Measurements from ENCODE around the gene MKNK1. TPM values are rescaled to one million over a fixed set of nuclear protein-coding genes. Genes with fewer than 3 reads are reported as not detected.
"Not testable (repeated sequence)": the region's sequence is repeated elsewhere in the genome, so short reads cannot be mapped to it uniquely, and the experiment has no call there.

The MKNK1 gene
- total RNA-seq (10 to 100 TPM; 32.2 to 50.6 (median 36.8) TPM), polyA plus RNA-seq (10 to 100 TPM; 22.4 to 43.1 TPM)
- long read RNA-seq, donor 1, partial matches to known transcripts = 4 of 16 reads
- long read RNA-seq, donor 1, other reads (novel, unspliced or antisense) = 12 of 16 reads
- long read RNA-seq, donor 2, partial matches to known transcripts = 5 of 20 reads
- long read RNA-seq, donor 2, other reads (novel, unspliced or antisense) = 14 of 20 reads
- long read RNA-seq, donor 3, partial matches to known transcripts = 9 of 57 reads
- long read RNA-seq, donor 3, other reads (novel, unspliced or antisense) = 43 of 57 reads

DNA sequence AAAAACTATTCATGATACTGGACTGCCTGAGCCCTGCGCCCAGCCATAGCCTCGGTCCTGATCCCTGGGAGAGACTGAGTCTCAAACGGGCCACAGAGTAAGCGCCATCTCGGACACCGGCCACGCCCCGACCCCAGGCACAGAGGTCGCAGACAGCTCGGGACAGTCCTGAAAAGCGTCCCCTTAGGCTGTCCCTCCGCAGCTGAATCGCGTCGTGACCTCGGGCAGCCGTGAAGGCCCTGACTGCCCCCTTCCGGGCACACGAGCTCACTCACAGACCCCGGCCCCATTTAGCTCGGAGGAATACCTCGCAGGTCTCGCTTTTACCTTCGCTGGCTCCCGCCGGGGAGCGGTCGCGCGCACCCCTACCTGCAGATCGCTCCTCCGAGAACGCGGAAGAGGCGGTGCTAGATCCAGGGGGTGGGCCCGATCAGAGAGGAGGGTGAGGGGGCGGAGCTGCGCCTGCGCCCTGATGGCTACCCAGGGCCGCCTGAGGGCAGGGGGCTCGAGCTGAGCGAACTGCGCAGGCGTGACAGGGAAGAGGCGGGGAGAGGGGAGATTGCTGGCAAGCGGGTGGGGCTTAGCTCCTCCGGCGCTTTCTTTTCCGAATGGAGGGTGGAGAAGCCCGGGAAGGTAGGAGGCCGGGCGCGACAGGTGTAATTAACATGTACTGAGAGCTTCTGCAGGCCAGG lies at the start of gene MKNK1:
Gene MKNK1, minus strand, starts transcription at position 411 of the 692 bp plus-strand sequence. CDS start 20,941 bp downstream, outside the sequence.
- no peaks in the 10 kb centered on the region for H3K27me3 ChIP-seq
- H3K4me3 ChIP-seq = peak within 1 kb of the TSS; percentile 79 to 97 (median 84)
- intact Hi-C loops (cut with DNase I) = no loop called here
- H3K27ac ChIP-seq = peak within 1 kb of the TSS in 9 of 10 donors; percentile 74 to 94 (median 82)
- H3K4me1 ChIP-seq = peaks cover 7 to 82% (median 68%) of the 10 kb centered on the region in 9 donors
- TF ChIP-seq, protein P1, sequence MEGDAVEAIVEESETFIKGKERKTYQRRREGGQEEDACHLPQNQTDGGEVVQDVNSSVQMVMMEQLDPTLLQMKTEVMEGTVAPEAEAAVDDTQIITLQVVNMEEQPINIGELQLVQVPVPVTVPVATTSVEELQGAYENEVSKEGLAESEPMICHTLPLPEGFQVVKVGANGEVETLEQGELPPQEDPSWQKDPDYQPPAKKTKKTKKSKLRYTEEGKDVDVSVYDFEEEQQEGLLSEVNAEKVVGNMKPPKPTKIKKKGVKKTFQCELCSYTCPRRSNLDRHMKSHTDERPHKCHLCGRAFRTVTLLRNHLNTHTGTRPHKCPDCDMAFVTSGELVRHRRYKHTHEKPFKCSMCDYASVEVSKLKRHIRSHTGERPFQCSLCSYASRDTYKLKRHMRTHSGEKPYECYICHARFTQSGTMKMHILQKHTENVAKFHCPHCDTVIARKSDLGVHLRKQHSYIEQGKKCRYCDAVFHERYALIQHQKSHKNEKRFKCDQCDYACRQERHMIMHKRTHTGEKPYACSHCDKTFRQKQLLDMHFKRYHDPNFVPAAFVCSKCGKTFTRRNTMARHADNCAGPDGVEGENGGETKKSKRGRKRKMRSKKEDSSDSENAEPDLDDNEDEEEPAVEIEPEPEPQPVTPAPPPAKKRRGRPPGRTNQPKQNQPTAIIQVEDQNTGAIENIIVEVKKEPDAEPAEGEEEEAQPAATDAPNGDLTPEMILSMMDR (IDR thresholded peaks at IDR 0.05) = peak in 4 of 9 donors; percentile 32 to 45 (median 38)
- no peaks in the 10 kb centered on the region for H3K9me3 ChIP-seq
- ATAC-seq (peak; percentile 97 to 99 (median 97)), DNase-seq (peak; percentile 97 to 99)
- peaks cover 0 to 13% (median 10%) of the 10 kb centered on the region in 9 donors for H3K36me3 ChIP-seq
- WGBS, 2 donors = 0 to 1% methylated on average over 53 of the region's 53 CpGs

DNA sequence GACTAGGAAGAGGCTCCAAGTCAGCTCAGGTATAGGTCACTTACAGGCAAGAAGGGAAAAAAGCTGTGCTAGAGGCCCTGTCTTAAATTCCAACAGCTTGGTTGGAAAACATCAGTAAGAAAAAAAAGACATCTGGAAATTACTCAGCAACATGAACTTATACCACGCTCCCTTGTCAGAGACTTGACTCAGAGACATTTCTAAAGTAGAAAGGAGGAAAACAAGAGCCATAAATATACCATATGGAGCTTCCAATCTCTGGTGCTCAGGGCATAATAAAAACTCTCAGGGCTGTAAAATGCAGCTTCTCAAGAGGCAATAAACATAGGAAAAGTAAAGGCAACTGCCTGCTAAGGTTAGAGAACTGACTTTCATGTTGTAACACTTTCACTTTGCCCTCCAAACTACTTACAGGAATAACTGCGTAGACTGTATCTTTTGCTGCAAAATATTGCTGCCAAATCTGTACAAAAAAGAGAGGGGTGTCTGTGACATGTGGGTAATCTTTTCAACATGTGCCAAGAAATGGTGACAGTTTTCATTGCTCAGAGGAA lies 49.4 kb upstream of the MKNK1 start:
- Histone ChIP-seq H3K9me3 (peaks cover 0 to 19% (median 8%) of the 10 kb centered on the region in 11 donors), H3K27ac (peak overlapping the region in 6 of 10 donors; percentile 28 to 55 (median 42)), H3K4me3 (no peak overlapping the region), H3K4me1 (peaks cover 0 to 28% (median 3%) of the 10 kb centered on the region in 9 donors), H3K27me3 (no peaks in the 10 kb centered on the region), H3K36me3 (peaks cover 0 to 94% (median 45%) of the 10 kb centered on the region in 9 donors)
- TF ChIP-seq, protein P1 (IDR thresholded peaks at IDR 0.05) = no peak
- intact Hi-C loops (cut with DNase I) = no loop called here
- ATAC-seq (no peak), DNase-seq (no peak)
- WGBS, 2 donors = 72 to 77% methylated on average over 2 of the region's 2 CpGs

DNA sequence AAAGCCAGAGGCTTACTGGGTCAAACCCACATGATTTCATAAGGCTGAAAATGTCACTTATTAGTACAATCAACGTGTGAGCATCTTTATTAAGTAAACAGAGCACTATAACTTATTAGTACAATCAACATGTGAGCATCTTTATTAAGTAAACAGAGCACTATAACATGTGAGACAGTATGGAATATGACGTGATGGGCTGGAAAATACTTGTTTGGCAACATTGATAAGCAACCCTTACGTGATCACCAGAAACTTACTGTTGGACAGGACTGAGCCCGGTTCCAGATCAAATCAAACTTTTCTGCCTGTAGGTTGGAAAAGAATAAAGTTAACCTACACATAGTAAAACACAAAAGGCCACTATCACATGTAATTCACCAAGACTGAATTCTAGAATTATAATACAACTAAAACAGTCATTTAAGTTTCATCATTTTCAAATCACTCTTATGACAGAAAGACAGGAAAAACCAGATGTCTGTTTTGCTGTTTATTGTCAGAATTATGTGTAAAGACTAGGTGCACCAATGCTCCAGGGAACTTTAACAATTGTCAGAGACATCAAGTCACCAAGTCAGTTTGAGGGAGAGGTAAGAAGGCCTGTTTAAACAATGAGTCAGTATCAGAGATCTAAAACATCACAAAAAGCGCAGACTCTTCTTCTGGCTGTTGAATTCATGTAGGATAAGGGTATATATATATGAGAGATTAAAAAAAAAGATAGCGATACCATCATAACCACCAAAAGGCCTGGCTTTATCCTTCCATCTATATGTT lies 48.4 kb upstream of the MKNK1 start:
- WGBS, 2 donors = 72 to 77% methylated on average over 6 of the region's 6 CpGs
- peaks cover 0 to 22% (median 8%) of the 10 kb centered on the region in 11 donors for H3K9me3 ChIP-seq
- peaks cover 0 to 94% (median 46%) of the 10 kb centered on the region in 9 donors for H3K36me3 ChIP-seq
- H3K27ac ChIP-seq = peak overlapping the region in 1 of 10 donors; percentile 55
- TF ChIP-seq, protein P1 (IDR thresholded peaks at IDR 0.05) = no peak
- H3K4me3 ChIP-seq = no peak overlapping the region
- DNase-seq = no peak
- intact Hi-C loops (cut with DNase I) = no loop called here
- no peak for ATAC-seq
- H3K27me3 ChIP-seq = no peaks in the 10 kb centered on the region
- H3K4me1 ChIP-seq = peaks cover 0 to 26% (median 0%) of the 10 kb centered on the region in 9 donors

DNA sequence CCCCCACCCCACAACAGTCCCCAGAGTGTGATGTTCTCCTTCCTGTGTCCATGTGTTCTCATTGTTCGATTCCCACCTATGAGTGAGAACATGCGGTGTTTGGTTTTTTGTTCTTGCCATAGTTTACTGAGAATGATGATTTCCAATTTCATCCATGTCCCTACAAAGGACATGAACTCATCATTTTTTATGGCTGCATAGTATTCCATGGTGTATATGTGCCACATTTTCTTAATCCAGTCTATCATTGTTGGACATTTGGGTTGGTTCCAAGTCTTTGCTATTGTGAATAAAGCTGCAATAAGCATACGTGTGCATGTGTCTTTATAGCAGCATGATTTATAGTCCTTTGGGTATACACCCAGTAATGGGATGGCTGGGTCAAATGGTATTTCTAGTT lies 47.1 kb upstream of the MKNK1 start:
- DNase-seq; intact Hi-C loops (cut with DNase I); H3K4me3 ChIP-seq; H3K27me3 ChIP-seq; H3K27ac ChIP-seq; ATAC-seq: not testable (repeated sequence)
- WGBS, 2 donors = 85 to 94% methylated on average over 3 of the region's 3 CpGs
- Histone ChIP-seq H3K36me3 (peaks cover 0 to 94% (median 57%) of the 10 kb centered on the region in 9 donors), H3K4me1 (peaks cover 0 to 12% (median 0%) of the 10 kb centered on the region in 9 donors), H3K9me3 (peaks cover 0 to 23% (median 8%) of the 10 kb centered on the region in 11 donors)
